ENCODE data around the gene SLC44A2. TPM values are rescaled to one million over a fixed set of nuclear protein-coding genes. Genes with fewer than 3 reads are reported as not detected.

The SLC44A2 gene
- total and polyA plus RNA-seq, 2 of the 8 experiments (the other 6 are each of a cell fraction or from before 2014, with no cell fraction given): 105 to 120 TPM

GRCh38 chr19:10586396-10586795, 39.0 kb upstream of the SLC44A2 start:
- Histone ChIP-seq H4K20me1 (replicated peaks in 1 of 2; ENCODE audit: control insufficient read depth in 1 of 2, insufficient read depth in 2 of 2, low read length in 2 of 2) (peaks cover 0 to 5% of the 10 kb centered on the region in 2 experiments), H3K18ac (ENCODE audit: extremely low read depth, low read length) (no peak overlapping the region), H3K4me1 (replicated peaks in 1 of 4; ENCODE audit: control insufficient read depth in 3 of 4, insufficient read depth in 4 of 4, low read length in 3 of 4) (no peaks in the 10 kb centered on the region), H3K4me3 (ENCODE audit: extremely low read depth in 1 of 4, insufficient read depth in 2 of 4, low read depth in 3 of 4, low read length in 4 of 4) (peak overlapping the region; percentile 84 to 97 (median 91)), H3K27ac (ENCODE audit: low read depth, low read length) (no peak overlapping the region), H2AFZ (ENCODE audit: low read length) (no peak overlapping the region), H4K5ac (ENCODE audit: insufficient read length, low read depth, low read length) (no peak overlapping the region), H3K79me2 (ENCODE audit: control insufficient read depth in 1 of 2, insufficient read depth in 2 of 2, low read length in 2 of 2) (peaks cover 0 to 5% of the 10 kb centered on the region in 2 experiments; a peak in 1 of 4 replicates), H3K4me2 (ENCODE audit: insufficient read depth in 1 of 2, low read depth in 2 of 2, low read length in 2 of 2) (peak overlapping the region; percentile 68 to 71), H3K36me3 (ENCODE audit: control insufficient read depth in 2 of 4, insufficient read depth in 4 of 4, low read length in 3 of 4) (peaks cover 1 to 17% (median 6%) of the 10 kb centered on the region in 4 experiments; a peak in 6 of 8 replicates), H2BK12ac (ENCODE audit: low read depth, low read length) (no peak overlapping the region), H3K9ac (replicated peaks in 1 of 4; ENCODE audit: extremely low read depth in 1 of 4, low read depth in 3 of 4, low read length in 3 of 4) (peak overlapping the region in 1 of 4 experiments; percentile 59; a peak in 2 of 7 replicates), H3K9me3 (ENCODE audit: insufficient read depth in 2 of 2, low read depth in 1 of 2, low read length in 1 of 2) (no peaks in the 10 kb centered on the region), H2BK15ac (ENCODE audit: low read length) (no peak overlapping the region), H3K79me1 (ENCODE audit: low read depth, low read length) (peaks cover 3% of the 10 kb centered on the region; the same call in 1 of the 2 replicates), H3K56ac (replicated peaks; ENCODE audit: insufficient read length, low read depth, low read length) (peak overlapping the region; percentile 5), H2AK5ac (ENCODE audit: low read depth, low read length) (no peak overlapping the region), H2BK20ac (ENCODE audit: low read length) (no peak overlapping the region), H4K91ac (replicated peaks; ENCODE audit: insufficient read length, low read length) (no peak overlapping the region), H4K8ac (ENCODE audit: extremely low read depth, insufficient read depth, low read length) (peak overlapping the region; percentile 91), H3K4ac (replicated peaks; ENCODE audit: insufficient read length, low read depth, low read length) (no peak overlapping the region), H3K23me2 (ENCODE audit: low read depth, low read length) (peaks cover 4% of the 10 kb centered on the region; the same call in 1 of the 2 replicates), H3K27me3 (replicated peaks in 1 of 4; ENCODE audit: control insufficient read depth in 3 of 4, extremely low read depth in 1 of 4, insufficient read depth in 3 of 4, low read length in 3 of 4) (peaks cover 0 to 2% (median 0%) of the 10 kb centered on the region in 4 experiments; a peak in 1 of 7 replicates), H2BK120ac (replicated peaks; ENCODE audit: low read depth, low read length) (no peak overlapping the region), H3K23ac (ENCODE audit: insufficient read length) (no peak overlapping the region), H3K14ac (ENCODE audit: insufficient read length) (no peak overlapping the region), H2BK5ac (ENCODE audit: low read depth, low read length) (no peak overlapping the region)
- no peak for DNase-seq (ENCODE audit: low read depth in 1 of 2, low spot score in 2 of 2)
- POLR2A ChIA-PET (ENCODE audit: partially characterized antibody): interaction anchor here (1.0 to 6.8 kb wide), 4 partner anchors 15 to 75 kb away, joined by 3 to 33 read pairs (median 3); no protein-coding TSS in a partner anchor
- CTCF ChIA-PET (ENCODE audit: partially characterized antibody): interaction anchor here (0.6 to 8.7 kb wide), 8 partner anchors 13 to 114 kb away, joined by 3 to 267 read pairs (median 3); partner anchors contain the start of gene QTRT1
- FAIRE-seq: no peak
- 77% methylated on average over 6 of the region's 6 CpGs; no CpG with 5 or more reads in 1 of the 2 experiments for WGBS, 2 experiments (ENCODE audit: extremely low coverage in 1 of 2, insufficient coverage in 1 of 2, insufficient read length in 1 of 2, insufficient replicate concordance in 2 of 2, low coverage in 1 of 2, low lambda C conversion rate in 2 of 2, missing lambda C conversion rate in 1 of 2)
- TF ChIP-seq EP300 (IDR thresholded peaks at IDR 0.05; ENCODE audit: borderline replicate concordance in 1 of 2, low read depth in 2 of 2, low read length in 2 of 2) (no peak), JUN (IDR thresholded peaks at IDR 0.05; ENCODE audit: low read depth, low read length) (no peak), SAP30 (IDR thresholded peaks at IDR 0.05; ENCODE audit: insufficient read depth, insufficient replicate concordance, low read length) (no peak), MAFK (IDR thresholded peaks at IDR 0.05; ENCODE audit: low read depth, low read length) (no peak), TCF12 (IDR thresholded peaks at IDR 0.05; ENCODE audit: low read depth, low read length) (no peak), SIN3A (conservative IDR thresholded peaks at IDR 0.05 in 1 of 2, IDR thresholded peaks at IDR 0.05 in 1 of 2; ENCODE audit: low read depth in 1 of 2, low read length in 2 of 2) (no peak), CTBP2 (IDR thresholded peaks at IDR 0.05; ENCODE audit: borderline replicate concordance, insufficient read depth, insufficient read length, low read length) (no peak), ASH2L (IDR thresholded peaks at IDR 0.05; ENCODE audit: low read length) (no peak), EGR1 (IDR thresholded peaks at IDR 0.05; ENCODE audit: borderline replicate concordance, low read depth, low read length) (no peak), TAF7 (optimal IDR thresholded peaks at IDR 0.05; ENCODE audit: borderline replicate concordance, low read depth, low read length) (no peak), GTF2F1 (IDR thresholded peaks at IDR 0.05; ENCODE audit: borderline replicate concordance, low read depth, low read length) (no peak), KDM5A (IDR thresholded peaks at IDR 0.05; ENCODE audit: low read length) (no peak), YY1 (IDR thresholded peaks at IDR 0.05; ENCODE audit: low read depth, low read length) (no peak)

All from H1 (cell line).